Astrocyte (in vitro differentiated cells and primary cell): Measurements from ENCODE around the gene AGXT. TPM values are rescaled to one million over a fixed set of nuclear protein-coding genes. Genes with fewer than 3 reads are reported as not detected.

Experiments used
- DNase-seq: peaks from one replicate; pipeline ENCODE4 v3.0.0-alpha.2; 2010; ENCODE audit warnings: low read depth
- FAIRE-seq: peaks from 2 replicates; lab custom pipeline; 2011; peaks lifted over from hg19 to GRCh38; lab: Jason Lieb, UNC
- H2AFZ ChIP-seq: 2 replicates; pipeline ENCODE4 v1.6.0; 2012; ENCODE audit warnings: low read depth, low read length, inconsistent platforms
- H3K27ac ChIP-seq: 2 replicates; pipeline ENCODE4 v1.5.1; 2011; ENCODE audit warnings: low read depth, low read length, inconsistent platforms
- H3K27me3 ChIP-seq: 2 replicates; pipeline ENCODE4 v1.6.0; 2011; ENCODE audit warnings: low read length, inconsistent platforms; ENCODE audit not compliant: insufficient read depth
- H3K36me3 ChIP-seq: 2 replicates; pipeline ENCODE4 v1.5.1; 2011; ENCODE audit warnings: low read length, inconsistent platforms; ENCODE audit not compliant: insufficient read depth
- H3K4me1 ChIP-seq: 2 replicates; pipeline ENCODE4 v1.5.1; 2011; ENCODE audit warnings: low read length, inconsistent platforms; ENCODE audit not compliant: insufficient read depth
- H3K4me2 ChIP-seq: 2 replicates; pipeline ENCODE4 v1.6.0; 2012; ENCODE audit warnings: low read length, inconsistent platforms
- H3K4me3 ChIP-seq: 2 replicates; pipeline ENCODE4 v1.5.1; 2011; ENCODE audit warnings: low read depth, mild to moderate bottlenecking, low read length, inconsistent platforms; ENCODE audit not compliant: insufficient read depth
- H3K79me2 ChIP-seq: 2 replicates; pipeline ENCODE4 v1.6.0; 2012; ENCODE audit warnings: mild to moderate bottlenecking, low read length, inconsistent platforms; ENCODE audit not compliant: insufficient read depth
- H3K9ac ChIP-seq: 2 replicates; pipeline ENCODE4 v1.6.0; 2012; ENCODE audit warnings: mild to moderate bottlenecking, low read length, inconsistent platforms
- H3K9me3 ChIP-seq: 2 replicates; pipeline ENCODE4 v1.5.1; 2012; ENCODE audit warnings: low read depth, mild to moderate bottlenecking, low read length, inconsistent platforms; ENCODE audit not compliant: insufficient read depth
- H4K20me1 ChIP-seq: 2 replicates; pipeline ENCODE4 v1.6.0; 2012; ENCODE audit warnings: low read length, inconsistent platforms; ENCODE audit not compliant: insufficient read depth
- H3K27ac Mint-ChIP-seq: one replicate; pipeline ENCODE4 v1.8.0; 2021; ENCODE audit warnings: mild to moderate bottlenecking, mixed read lengths; ENCODE audit not compliant: unreplicated experiment
- H3K27me3 Mint-ChIP-seq: one replicate; pipeline ENCODE4 v1.8.0; 2021; ENCODE audit warnings: low read depth, mixed read lengths; ENCODE audit not compliant: unreplicated experiment
- H3K36me3 Mint-ChIP-seq: one replicate; pipeline ENCODE4 v1.8.0; 2021; ENCODE audit warnings: low read depth, mixed read lengths; ENCODE audit not compliant: unreplicated experiment
- H3K4me1 Mint-ChIP-seq: one replicate; pipeline ENCODE4 v1.8.0; 2021; ENCODE audit warnings: low read depth, mixed read lengths; ENCODE audit not compliant: unreplicated experiment
- H3K4me3 Mint-ChIP-seq: one replicate; pipeline ENCODE4 v1.8.0; 2021; ENCODE audit warnings: mild to moderate bottlenecking, moderate library complexity, mixed read lengths; ENCODE audit not compliant: unreplicated experiment
- H3K9me3 Mint-ChIP-seq: one replicate; pipeline ENCODE4 v1.8.0; 2021; ENCODE audit warnings: mild to moderate bottlenecking, mixed read lengths; ENCODE audit not compliant: unreplicated experiment
- CTCF ChIP-seq: IDR thresholded peaks from 2 replicates; pipeline ENCODE4 v1.5.1; 2011; ENCODE audit warnings: low read depth, mild to moderate bottlenecking, inconsistent platforms, low read length, moderate library complexity; ENCODE audit not compliant: insufficient read depth
- EZH2 ChIP-seq: IDR thresholded peaks from 2 replicates; pipeline ENCODE4 v1.6.1; 2012; ENCODE audit warnings: mild to moderate bottlenecking, low read length, inconsistent platforms; ENCODE audit not compliant: insufficient read depth
- total RNA-seq: library from RNA; stranded (reverse); gene quantifications from 2 replicates; pipeline ENCODE4 v1.2.1, GENCODE V29; 2021

Gene AGXT
- total RNA-seq, 1 donor from 2014 or later, result not detected

GRCh38 chr2:240891492-240892340, 23.1 kb downstream of the AGXT start:
- no peak overlapping the region for H3K4me3 ChIP-seq
- no peak for DNase-seq
- no peaks in the 10 kb centered on the region for H3K79me2 ChIP-seq
- Mint-ChIP-seq H3K4me1 (no peaks in the 10 kb centered on the region), H3K36me3 (no peaks in the 10 kb centered on the region), H3K27ac (no peak overlapping the region), H3K9me3 (no peaks in the 10 kb centered on the region), H3K27me3 (peaks cover 10% of the 10 kb centered on the region), H3K4me3 (no peak overlapping the region)
- FAIRE-seq, result no peak
- no peak for TF ChIP-seq CTCF
- no peaks in the 10 kb centered on the region for H3K36me3 ChIP-seq
- no peak overlapping the region for H2AFZ ChIP-seq
- H3K4me2 ChIP-seq, result no peak overlapping the region
- H3K27ac ChIP-seq, result no peak overlapping the region
- H3K9me3 ChIP-seq, result no peaks in the 10 kb centered on the region
- H3K4me1 ChIP-seq, result peaks cover 3% of the 10 kb centered on the region
- no peak overlapping the region for H3K9ac ChIP-seq
- H3K27me3 ChIP-seq, result no peaks in the 10 kb centered on the region
- H4K20me1 ChIP-seq, result no peaks in the 10 kb centered on the region

GRCh38 chr2:240892356-240892755, 23.7 kb downstream of the AGXT start:
- Mint-ChIP-seq H3K36me3 (no peaks in the 10 kb centered on the region), H3K4me3 (no peak overlapping the region), H3K9me3 (no peaks in the 10 kb centered on the region), H3K27ac (no peak overlapping the region), H3K27me3 (peaks cover 10% of the 10 kb centered on the region), H3K4me1 (no peaks in the 10 kb centered on the region)
- H2AFZ ChIP-seq, result no peak overlapping the region
- no peaks in the 10 kb centered on the region for H3K79me2 ChIP-seq
- no peak for DNase-seq
- no peak overlapping the region for H3K27ac ChIP-seq
- no peaks in the 10 kb centered on the region for H3K36me3 ChIP-seq
- no peak overlapping the region for H3K9ac ChIP-seq
- no peaks in the 10 kb centered on the region for H3K27me3 ChIP-seq
- no peaks in the 10 kb centered on the region for H4K20me1 ChIP-seq
- no peak for TF ChIP-seq CTCF
- no peak for TF ChIP-seq EZH2
- H3K4me3 ChIP-seq, result no peak overlapping the region
- no peak overlapping the region for H3K4me2 ChIP-seq
- peaks cover 3% of the 10 kb centered on the region for H3K4me1 ChIP-seq
- H3K9me3 ChIP-seq, result no peaks in the 10 kb centered on the region
- FAIRE-seq, result no peak

GRCh38 chr2:240892925-240893324, 24.3 kb downstream of the AGXT start:
- H3K27me3 Mint-ChIP-seq, result peaks cover 12% of the 10 kb centered on the region
- no peak overlapping the region for H3K4me3 Mint-ChIP-seq
- Histone ChIP-seq H3K79me2 (no peaks in the 10 kb centered on the region), H3K4me1 (peaks cover 3% of the 10 kb centered on the region), H3K4me2 (no peak overlapping the region), H2AFZ (no peak overlapping the region), H3K9me3 (no peaks in the 10 kb centered on the region), H3K27ac (no peak overlapping the region), H3K9ac (no peak overlapping the region), H3K4me3 (no peak overlapping the region), H3K27me3 (no peaks in the 10 kb centered on the region), H4K20me1 (no peaks in the 10 kb centered on the region), H3K36me3 (no peaks in the 10 kb centered on the region)
- H3K4me1 Mint-ChIP-seq, result no peaks in the 10 kb centered on the region
- FAIRE-seq (no peak), DNase-seq (no peak)
- H3K36me3 Mint-ChIP-seq, result no peaks in the 10 kb centered on the region
- TF ChIP-seq EZH2, result no peak
- no peak for TF ChIP-seq CTCF
- no peak overlapping the region for H3K27ac Mint-ChIP-seq
- no peaks in the 10 kb centered on the region for H3K9me3 Mint-ChIP-seq
